Right ventricle myocardium superior (tissue), 1 donor: ENCODE results near the gene PRPS2. TPM values are rescaled to one million over a fixed set of nuclear protein-coding genes. Genes with fewer than 3 reads are reported as not detected.

Source experiments
- ATAC-seq: fragments of 200-7000 bp; cut with Tn5 transposase; one replicate; pipeline ENCODE4 v1.9.1; 2020; ENCODE audit warnings: mild to moderate bottlenecking; ENCODE audit not compliant: poor library complexity
- DNase-seq: peaks from one replicate; pipeline ENCODE4 v3.0.0-alpha.2; 2020
- intact Hi-C: fragments of 100-400 bp; cut with DNase I; formaldehyde crosslinking; loops from one replicate; pipeline ENCODE4 v1.11.2; 2022
- total RNA-seq: library from RNA; stranded (reverse); fragmentation: NEBNext Ultra II Directional; extraction: Animal tissue kit (Norgen Biotek cat#: 25700); gene quantifications from one replicate; pipeline ENCODE4 v1.2.1, GENCODE V29; 2021
- donor health status: DM: no; HTN: yes; CAD: no; lungs with severe emphysema.

Gene PRPS2
- total RNA-seq, 1 donor from 2014 or later = 5.4 TPM

DNA sequence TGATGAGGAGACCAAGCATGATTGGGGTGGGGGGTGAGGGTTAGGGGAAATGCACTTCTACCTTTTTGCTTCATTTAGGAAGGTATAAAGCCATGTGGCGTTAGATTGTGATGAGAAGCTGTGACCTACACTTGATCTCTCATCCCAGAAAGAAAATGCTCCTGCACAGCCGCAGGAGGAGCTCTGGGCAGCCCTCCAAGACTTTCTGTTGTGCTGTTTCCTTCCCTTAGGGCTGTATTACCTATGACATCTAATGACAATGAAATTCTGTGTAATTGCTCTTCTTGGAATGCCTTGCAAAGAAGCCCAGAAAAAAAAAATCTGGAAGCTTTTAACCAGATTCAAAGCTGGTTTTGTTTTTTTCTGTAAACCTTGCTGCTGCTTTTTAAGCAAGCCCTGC lies 13.4 kb downstream of the PRPS2 start:
- intact Hi-C loops = no loop called here
- no peak for ATAC-seq
- no peak for DNase-seq

DNA sequence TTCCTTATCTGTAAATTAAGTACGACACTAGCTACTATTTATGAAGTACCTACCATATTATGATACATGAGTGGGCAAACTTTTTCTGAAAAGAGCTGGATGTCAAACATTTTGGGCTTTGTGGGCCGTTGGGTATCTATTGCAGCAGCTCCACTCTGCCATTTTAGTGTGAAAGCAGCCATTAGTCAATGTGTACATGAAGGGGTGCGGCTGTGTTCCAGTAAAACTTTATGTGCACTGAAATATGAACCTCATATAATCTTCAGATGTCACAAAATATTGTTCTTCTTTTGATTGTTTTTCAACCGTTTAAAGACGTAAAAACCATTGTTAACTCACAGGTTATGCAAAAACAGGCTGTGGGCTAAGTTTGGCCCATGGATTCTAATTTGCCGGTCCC lies 14.1 kb downstream of the PRPS2 start:
- intact Hi-C loops = no loop called here
- DNase-seq = no peak
- ATAC-seq = no peak

DNA sequence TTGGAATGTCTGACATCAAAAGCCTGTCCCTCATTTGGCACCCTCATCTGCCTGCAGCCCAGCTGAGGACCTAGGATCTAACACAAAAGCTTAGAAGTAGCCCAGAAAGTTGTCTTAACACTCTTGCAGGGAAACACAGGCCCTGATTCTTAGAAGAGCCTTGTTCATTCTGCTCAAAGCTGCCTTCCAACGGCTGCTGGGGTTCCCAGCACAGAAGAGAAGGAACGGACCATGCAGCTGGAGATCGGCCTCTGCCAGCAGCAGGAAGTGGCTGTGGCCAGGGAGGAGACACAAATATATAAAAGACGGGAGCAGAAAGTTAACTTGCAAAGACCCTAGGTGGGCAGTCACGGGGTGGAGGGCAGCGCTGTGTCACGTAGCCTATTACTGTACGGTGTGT lies 20.4 kb downstream of the PRPS2 start:
- intact Hi-C loops = no loop called here

DNA sequence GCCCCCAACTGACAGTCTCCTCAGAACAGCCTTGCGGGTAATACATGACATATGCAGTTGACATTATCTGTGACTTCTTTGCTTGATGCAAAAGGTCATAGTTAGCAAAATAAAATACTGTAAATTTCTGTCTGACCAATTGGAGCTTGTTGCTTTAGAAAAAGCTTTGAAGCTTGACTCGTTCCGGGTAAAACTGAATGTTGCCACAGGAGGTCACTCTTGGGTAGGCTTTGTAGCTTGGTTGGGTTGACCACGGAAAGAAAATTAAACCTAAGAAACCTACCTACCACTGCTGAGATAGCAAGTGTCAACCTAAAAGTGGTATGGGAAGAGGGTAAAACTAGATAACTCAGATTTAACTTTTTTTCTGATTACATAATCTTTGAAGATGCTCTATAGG lies 23.2 kb downstream of the PRPS2 start:
- intact Hi-C loops = no loop called here
- no peak for ATAC-seq
- no peak for DNase-seq

More for the DNA sequence above, 20.4 kb downstream of the PRPS2 start:
- ATAC-seq (no peak), DNase-seq (no peak)

DNA sequence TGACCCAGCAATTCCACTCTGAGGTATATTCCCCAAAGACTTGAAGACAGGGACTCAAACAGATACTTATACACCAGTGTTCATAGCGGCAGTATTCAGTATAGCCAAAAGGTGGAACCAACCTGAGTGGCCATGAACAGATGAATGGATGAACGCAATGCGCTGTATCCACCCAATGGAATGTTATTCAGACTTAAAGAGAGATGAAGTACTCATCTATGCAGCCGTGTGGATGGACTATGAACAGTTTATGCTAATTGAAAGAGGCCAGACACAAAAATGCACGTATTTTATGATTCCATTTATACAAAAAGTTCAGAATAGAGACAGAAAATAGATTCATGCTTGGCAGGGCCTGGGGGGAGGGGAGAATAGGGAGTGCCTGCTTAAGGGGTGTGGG lies 26.3 kb downstream of the PRPS2 start:
- intact Hi-C loops = no loop called here

DNA sequence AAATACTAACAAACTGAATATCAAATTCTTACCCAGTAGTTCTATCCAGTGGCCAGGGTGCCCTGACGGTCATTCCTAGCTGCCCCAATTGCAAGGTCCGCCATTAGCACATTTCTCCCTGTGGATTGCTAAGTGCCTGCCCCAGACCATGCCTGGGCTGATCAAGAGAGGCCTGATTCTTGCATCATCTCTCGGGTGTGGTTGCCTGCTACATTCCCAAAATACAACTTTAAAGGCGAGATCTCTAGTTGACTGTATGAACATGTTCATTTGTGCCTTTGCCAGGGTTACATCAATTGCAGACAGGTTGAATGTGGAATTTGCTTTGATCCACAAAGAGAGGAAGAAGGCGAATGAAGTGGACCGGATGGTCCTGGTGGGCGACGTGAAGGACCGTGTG lies 28.0 kb downstream of the PRPS2 start:
- intact Hi-C loops = no loop called here
- no peak for DNase-seq
- ATAC-seq = no peak

More for the DNA sequence above, 26.3 kb downstream of the PRPS2 start:
- DNase-seq (no peak), ATAC-seq (no peak)

DNA sequence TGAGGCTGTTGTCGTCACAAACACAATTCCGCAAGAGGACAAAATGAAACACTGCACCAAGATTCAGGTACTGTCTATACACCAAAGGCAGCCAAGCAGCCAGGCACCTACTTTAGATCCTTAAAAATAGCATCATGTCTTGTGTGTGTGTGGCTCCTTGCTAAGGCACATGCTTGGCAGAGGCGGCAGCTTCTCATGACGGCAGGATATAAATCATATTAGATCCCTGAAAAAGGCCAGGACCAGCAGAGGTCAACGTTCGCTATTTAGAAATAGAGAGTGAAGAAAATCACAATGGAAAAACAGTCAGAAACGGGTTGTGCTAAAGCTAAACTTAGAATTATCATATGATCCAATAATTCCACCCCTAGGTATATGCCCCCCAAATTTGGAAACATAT lies 29.5 kb downstream of the PRPS2 start:
- DNase-seq (no peak), ATAC-seq (no peak)
- intact Hi-C loops = no loop called here

DNA sequence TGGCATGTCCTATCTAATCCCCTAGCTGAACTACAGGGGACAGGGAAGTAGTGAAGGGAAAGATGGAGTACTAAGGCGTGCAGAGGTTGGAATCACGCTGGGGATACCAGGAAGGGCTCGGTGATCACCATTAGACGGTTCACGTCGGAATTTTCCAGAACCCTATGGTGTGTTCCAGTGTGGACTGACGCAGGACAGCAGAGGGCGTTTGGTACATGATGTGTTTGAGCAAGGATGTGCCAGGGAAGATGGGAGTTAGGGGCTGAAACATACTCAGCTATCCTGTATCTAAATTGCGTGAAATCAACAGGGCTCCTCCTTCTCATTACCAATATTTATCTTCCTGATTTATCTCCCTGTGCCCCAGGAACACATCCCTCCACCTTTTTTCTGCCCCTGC lies 33.7 kb downstream of the PRPS2 start:
- ATAC-seq = no peak
- intact Hi-C loops = no loop called here

DNA sequence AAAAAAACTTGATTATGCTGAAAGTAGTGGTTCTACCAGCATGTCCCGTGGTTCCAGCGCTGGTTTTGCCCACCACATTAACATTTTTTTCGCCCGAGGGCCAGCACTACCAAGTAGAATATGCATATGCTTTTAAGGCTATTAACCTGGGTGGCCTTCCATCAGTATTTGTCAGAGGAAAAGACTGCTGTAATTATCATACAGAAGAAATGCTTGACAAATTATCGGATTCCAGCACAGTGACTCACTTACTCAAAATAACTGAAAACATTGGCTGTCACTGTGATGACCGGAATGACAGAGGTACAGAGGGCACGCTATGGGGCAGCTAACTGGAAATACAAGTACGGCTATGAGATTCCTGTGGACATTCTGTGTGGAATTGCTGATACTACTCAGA lies 34.6 kb downstream of the PRPS2 start:
- intact Hi-C loops = no loop called here
- DNase-seq = no peak
- no peak for ATAC-seq

More for the DNA sequence above, 33.7 kb downstream of the PRPS2 start:
- no peak for DNase-seq

DNA sequence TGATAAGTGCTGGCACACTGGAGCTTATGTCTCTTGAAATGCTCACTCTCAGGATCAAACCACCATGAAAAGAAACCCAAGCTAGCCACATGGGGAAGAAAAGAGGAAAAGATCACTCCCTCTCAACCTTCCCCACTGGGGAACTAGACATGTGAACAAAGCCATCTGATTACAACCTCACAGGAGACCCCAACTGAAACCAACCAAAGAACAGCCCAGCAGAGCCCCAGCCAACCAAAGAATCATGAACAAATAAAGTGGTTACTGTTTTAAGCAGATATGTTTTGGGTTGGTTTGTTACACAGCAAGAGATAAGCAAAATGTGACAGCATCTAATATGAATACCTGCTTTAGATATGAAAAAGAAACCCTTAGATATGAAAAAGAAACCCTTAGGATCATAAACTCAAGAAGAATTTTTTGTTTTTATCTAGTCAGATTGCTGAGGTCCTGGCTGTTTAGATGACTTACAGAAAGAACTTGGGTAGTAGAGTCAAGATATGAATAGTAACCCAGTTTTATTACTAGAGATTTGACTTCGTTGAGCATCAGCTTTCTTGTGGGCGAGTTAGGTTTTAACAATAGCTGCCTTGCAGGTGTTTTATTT lies 52.0 kb downstream of the PRPS2 start:
- ATAC-seq = no peak

DNA sequence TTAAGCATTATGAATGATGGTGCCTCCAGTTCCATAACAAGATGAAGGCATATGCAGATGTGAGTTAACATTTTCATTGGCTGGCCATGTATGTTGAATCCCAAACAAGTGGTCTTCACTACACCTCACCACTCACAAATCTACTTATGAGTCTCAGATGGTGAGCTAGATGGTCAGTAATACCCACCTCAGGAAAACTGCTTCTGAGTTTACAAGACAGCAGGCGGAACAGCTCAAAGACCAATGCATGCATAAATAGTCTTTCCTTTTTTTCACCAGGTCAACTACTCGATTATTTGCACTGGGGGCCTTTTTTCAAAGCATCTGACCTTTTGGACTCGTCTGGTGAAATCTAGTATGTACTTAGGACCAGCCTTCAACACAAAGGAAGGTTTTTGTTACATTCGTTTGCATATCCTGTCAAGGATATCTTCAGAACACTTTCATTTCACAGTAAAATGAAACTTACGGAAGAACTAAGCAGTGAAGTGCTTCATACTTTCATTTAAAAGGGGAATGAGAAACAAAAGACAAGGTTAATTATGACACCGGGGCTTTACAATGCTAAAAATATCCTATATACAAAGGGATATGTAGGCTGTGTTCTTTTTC lies 52.6 kb downstream of the PRPS2 start:
- intact Hi-C loops = no loop called here
- DNase-seq (no peak), ATAC-seq (no peak)

More for the DNA sequence above, 52.0 kb downstream of the PRPS2 start:
- intact Hi-C loops = no loop called here
- DNase-seq = no peak

DNA sequence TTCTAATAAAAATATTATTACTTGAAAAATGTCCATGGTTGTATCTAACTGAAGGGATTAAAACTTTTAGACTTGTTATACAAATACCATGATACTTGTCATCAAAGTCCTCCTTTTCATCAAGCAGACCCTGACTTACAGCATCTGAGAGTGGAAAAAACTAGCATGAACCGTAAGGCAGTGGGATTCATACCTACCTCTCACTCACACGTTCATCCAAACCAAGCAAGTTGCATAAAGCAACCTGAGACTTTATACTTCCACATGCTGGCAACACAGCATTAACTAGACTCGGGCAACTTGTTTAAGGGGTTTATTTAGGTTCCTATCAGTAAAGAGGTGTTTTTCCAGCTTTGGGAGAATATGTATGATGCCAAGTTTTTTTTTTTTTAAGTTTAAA lies 53.1 kb downstream of the PRPS2 start:
- DNase-seq (no peak), ATAC-seq (no peak)
- intact Hi-C loops = no loop called here

DNA sequence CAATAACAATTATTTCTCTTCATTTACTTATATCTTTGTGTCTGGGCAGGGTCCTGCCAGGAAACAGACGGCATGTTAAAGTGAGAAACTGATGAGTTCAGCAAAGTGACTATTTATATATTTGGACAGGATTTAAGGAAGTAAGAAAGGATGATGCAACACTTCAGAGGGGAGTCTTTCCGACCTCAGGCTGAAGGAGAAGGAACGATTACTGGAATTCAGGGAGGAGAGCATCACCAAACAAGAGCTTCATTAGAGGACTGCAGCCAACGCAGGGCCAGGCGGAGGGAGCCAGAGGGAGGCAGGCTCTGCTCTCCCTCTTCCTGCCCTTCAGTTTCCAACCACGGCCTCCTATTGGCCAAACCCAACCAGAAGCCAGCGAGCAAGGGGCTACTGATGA lies 74.1 kb downstream of the PRPS2 start:
- intact Hi-C loops = no loop called here
- peak; percentile 45 for ATAC-seq

DNA sequence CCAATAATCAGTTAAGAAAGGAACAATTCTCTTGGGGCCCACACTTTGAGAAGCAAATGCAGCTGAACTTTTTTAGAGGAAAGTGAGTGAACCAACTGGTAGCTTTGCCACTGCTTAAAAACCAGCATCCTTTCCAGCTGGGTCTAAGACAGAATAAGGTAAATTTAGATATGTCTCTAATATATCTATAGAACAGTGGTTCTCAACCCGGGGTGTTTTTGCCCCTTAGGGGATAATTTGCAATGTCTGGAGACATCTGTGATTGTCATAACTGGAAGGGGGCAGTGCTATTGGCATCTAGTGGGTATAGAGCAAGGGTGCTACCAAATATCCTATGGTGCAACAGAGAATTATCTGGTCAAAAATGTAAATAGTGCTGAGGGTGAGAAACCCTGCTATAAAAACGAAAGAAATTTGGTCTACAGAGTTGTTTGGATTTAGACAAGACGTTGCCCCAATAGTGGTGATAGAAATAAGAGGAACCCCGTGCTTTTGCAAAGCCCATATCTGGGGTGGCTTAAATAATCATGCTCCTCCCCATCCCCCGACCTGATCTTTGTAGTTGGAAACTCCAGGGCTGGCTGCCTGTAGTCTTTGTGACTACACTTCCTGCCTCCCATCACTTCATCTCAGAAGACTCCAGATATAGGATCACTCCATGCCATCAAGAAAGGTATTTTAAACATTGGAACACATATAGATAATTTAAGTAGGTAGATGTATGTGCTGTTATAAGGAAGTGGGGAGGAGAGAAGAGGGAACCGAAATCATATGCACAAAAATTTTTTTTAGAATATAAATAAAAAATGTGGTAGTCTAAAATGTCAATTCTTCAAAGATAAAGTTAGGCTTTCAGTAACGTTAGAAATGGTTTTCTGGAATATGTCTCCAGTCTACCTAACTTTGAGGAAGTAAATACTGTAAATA lies 75.5 kb downstream of the PRPS2 start, which contains the start of gene TLR7:
Gene TLR7 (plus strand): TSS at position 622 of the 927 bp plus-strand sequence. CDS start 507 bp downstream, outside the sequence.
- no peak for DNase-seq
- intact Hi-C loops = no loop called here
- no peak for ATAC-seq

More for the DNA sequence above, 74.1 kb downstream of the PRPS2 start:
- no peak for DNase-seq

DNA sequence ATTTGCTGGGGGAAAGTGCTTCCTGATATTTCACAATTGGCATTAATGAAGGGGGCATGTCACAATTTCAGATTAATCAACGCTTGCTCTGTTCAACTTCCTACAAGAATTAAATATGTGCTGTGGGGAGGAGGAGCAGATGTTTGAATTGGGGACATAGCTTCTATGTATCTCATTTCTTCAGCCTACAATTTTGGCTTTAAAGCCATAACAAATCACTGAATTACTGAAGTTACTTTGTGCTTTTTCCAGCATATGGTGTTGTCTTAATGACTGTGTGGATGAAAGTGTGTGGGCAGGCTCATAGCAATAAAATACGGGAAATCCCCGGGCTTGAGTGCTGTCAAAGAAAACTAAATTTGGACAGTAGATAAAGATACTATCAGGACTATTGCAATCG lies 76.5 kb downstream of the PRPS2 start:
- no peak for ATAC-seq
- no peak for DNase-seq
- intact Hi-C loops = no loop called here

DNA sequence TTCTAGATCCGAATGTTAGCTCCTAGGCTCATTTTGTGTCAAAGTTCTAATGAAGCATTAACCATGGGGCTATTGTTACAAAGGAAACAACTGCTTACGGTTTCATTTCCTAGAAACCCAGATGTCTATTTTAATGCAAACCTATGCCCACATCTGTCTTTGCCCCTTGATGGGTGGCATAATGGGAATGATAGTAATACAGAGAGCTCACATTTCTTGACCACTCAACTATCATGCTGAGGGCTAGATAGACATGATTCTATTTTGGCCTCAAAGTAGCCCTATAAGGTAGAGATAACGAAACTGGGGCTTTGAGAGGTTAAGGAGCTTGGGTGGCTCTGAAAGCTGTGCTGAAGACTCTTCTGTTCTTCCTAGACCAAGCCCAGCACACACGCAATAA lies 77.5 kb downstream of the PRPS2 start:
- intact Hi-C loops = no loop called here
- no peak for ATAC-seq
- no peak for DNase-seq

DNA sequence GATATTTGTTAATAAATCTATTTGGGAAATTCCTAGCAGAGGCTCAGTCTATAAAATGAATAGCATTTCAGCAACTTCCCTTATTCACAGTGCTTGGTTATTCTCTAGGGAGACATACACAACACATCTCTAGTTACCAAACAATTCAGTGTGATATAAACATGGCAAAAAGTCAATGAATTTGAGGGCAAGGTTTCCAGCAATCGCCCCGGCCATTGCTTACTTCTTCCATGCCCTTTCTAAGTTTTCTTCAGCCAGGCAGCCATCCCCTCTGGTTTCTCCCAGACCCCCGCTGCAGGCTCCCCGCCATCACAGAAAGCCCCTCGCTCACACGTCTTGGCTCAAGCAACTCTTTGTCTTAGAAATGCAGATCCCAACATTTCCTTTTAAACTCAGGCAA lies 80.0 kb downstream of the PRPS2 start:
- intact Hi-C loops = no loop called here
- no peak for ATAC-seq
- DNase-seq = no peak

DNA sequence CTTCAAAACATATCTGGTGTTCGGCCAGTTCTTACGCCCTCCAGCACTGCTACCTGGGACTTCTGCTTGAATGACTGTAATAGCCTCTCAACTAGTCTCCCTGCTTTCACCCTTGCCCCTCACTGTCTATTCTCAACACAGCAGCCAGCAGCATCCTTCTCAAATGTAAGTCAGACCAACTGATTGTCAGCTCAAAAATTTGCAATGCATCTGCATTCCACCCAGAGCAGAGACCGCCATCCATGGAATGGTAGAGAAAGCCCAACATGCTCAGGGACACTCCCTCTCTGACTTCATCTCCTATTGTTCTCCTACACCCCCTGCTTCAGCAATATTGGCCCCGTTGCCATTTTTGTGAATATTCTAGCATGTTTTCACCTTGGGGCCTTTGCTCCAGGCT lies 81.5 kb downstream of the PRPS2 start:
- no peak for ATAC-seq
- intact Hi-C loops = no loop called here
- no peak for DNase-seq
